HepG2 (cell line): ENCODE measurements around the gene LMAN2. TPM values are rescaled to one million over a fixed set of nuclear protein-coding genes. Genes with fewer than 3 reads are reported as not detected.

Experiments used
- ARNT ChIP-seq: fragments of 450-650 bp; IDR thresholded peaks from 2 replicates; pipeline ENCODE4 v1.6.1; 2017
- ATAD3A ChIP-seq: sonication (generic); formaldehyde crosslinking; IDR thresholded peaks from 2 replicates; pipeline ENCODE4 v1.4.0; 2020; ENCODE audit warnings: missing genetic modification reagents
- ATF7-NPFF ChIP-seq: sonication (generic); formaldehyde crosslinking; IDR thresholded peaks from 2 replicates; pipeline ENCODE4 v1.8.1; 2023; ENCODE audit warnings: mild to moderate bottlenecking, low read depth, missing genetic modification reagents, moderate library complexity
- ATM ChIP-seq: fragments of 450-650 bp; IDR thresholded peaks from 2 replicates; pipeline ENCODE4 v1.7.1; 2017; ENCODE audit warnings: mild to moderate bottlenecking, borderline replicate concordance
- CBFB ChIP-seq: sonication (generic); formaldehyde crosslinking; IDR thresholded peaks from 2 replicates; pipeline ENCODE4 v1.4.0; 2020; ENCODE audit warnings: missing genetic modification reagents
- IRF9 ChIP-seq: sonication (generic); formaldehyde crosslinking; IDR thresholded peaks from 2 replicates; pipeline ENCODE4 v1.8.0; 2022; ENCODE audit warnings: missing genetic modification reagents, mild to moderate bottlenecking, borderline replicate concordance
- IRX3 ChIP-seq: sonication (generic); formaldehyde crosslinking; IDR thresholded peaks from 2 replicates; pipeline ENCODE4 v1.8.1; 2023; ENCODE audit warnings: mild to moderate bottlenecking, low read depth, missing genetic modification reagents, borderline replicate concordance
- JUND ChIP-seq: sonication (generic); formaldehyde crosslinking; IDR thresholded peaks from 2 replicates; pipeline ENCODE4 v1.8.0; 2022; ENCODE audit warnings: mild to moderate bottlenecking, missing genetic modification reagents
- KDM4B ChIP-seq: sonication (generic); formaldehyde crosslinking; IDR thresholded peaks from 2 replicates; pipeline ENCODE4 v1.4.0; 2020; ENCODE audit warnings: missing genetic modification reagents
- MEIS2 ChIP-seq: sonication (generic); formaldehyde crosslinking; IDR thresholded peaks from 2 replicates; pipeline ENCODE4 v1.9.0; 2021; ENCODE audit warnings: mild to moderate bottlenecking, missing genetic modification reagents
- NBN ChIP-seq: fragments of 450-650 bp; conservative IDR thresholded peaks from 2 replicates; pipeline ENCODE4 v1.6.1; 2017
- RFX5 ChIP-seq: IDR thresholded peaks from 2 replicates; pipeline ENCODE4 v1.6.1; 2011; ENCODE audit warnings: low read depth, low read length, improper control_type of control experiment
- TSC22D2 ChIP-seq: sonication (generic); formaldehyde crosslinking; IDR thresholded peaks from 2 replicates; pipeline ENCODE4 v1.5.1; 2020; ENCODE audit warnings: missing genetic modification reagents, mild to moderate bottlenecking, borderline replicate concordance
- UBTF ChIP-seq: sonication (generic); formaldehyde crosslinking; IDR thresholded peaks from 2 replicates; pipeline ENCODE4 v1.4.0; 2020; ENCODE audit warnings: mild to moderate bottlenecking, missing genetic modification reagents
- XRCC5 ChIP-seq: fragments of 200-400 bp; formaldehyde crosslinking; optimal IDR thresholded peaks from 2 replicates; pipeline ENCODE3; 2017; ENCODE audit warnings: mild to moderate bottlenecking, low read length
- ZBTB14 ChIP-seq: sonication (generic); formaldehyde crosslinking; IDR thresholded peaks from 2 replicates; pipeline ENCODE4 v1.4.0; 2020; ENCODE audit warnings: missing genetic modification reagents
- ZBTB20 ChIP-seq: sonication (generic); formaldehyde crosslinking; IDR thresholded peaks from 2 replicates; pipeline ENCODE4 v1.8.1; 2023; ENCODE audit warnings: missing genetic modification reagents, low read depth, mild to moderate bottlenecking, borderline replicate concordance
- ZNF17 ChIP-seq: sonication (generic); formaldehyde crosslinking; IDR thresholded peaks from 2 replicates; pipeline ENCODE4 v1.5.0; 2020; ENCODE audit warnings: mild to moderate bottlenecking, missing genetic modification reagents
- ZNF232 ChIP-seq: sonication (generic); formaldehyde crosslinking; IDR thresholded peaks from 2 replicates; pipeline ENCODE4 v1.4.0; 2020; ENCODE audit warnings: missing genetic modification reagents, borderline replicate concordance
- ZNF251 ChIP-seq: sonication (generic); formaldehyde crosslinking; IDR thresholded peaks from 2 replicates; pipeline ENCODE4 v1.9.0; 2021; ENCODE audit warnings: mild to moderate bottlenecking, missing genetic modification reagents
- ZNF343 ChIP-seq: sonication (generic); formaldehyde crosslinking; IDR thresholded peaks from 2 replicates; pipeline ENCODE4 v1.4.0; 2020; ENCODE audit warnings: mild to moderate bottlenecking, missing genetic modification reagents
- ZNF460 ChIP-seq: sonication (generic); formaldehyde crosslinking; IDR thresholded peaks from 2 replicates; pipeline ENCODE4 v1.5.1; 2020; ENCODE audit warnings: missing genetic modification reagents, mild to moderate bottlenecking, borderline replicate concordance
- ZNF652 ChIP-seq: IDR thresholded peaks from 2 replicates; pipeline ENCODE4 v1.6.1; 2016; ENCODE audit warnings: low read depth, borderline replicate concordance
- ZNF670 ChIP-seq: sonication (generic); formaldehyde crosslinking; IDR thresholded peaks from 2 replicates; pipeline ENCODE4 v1.8.0; 2022; ENCODE audit warnings: mild to moderate bottlenecking, missing genetic modification reagents, borderline replicate concordance
- ZNF724P ChIP-seq: sonication (generic); formaldehyde crosslinking; IDR thresholded peaks from 2 replicates; pipeline ENCODE4 v1.8.0; 2022; ENCODE audit warnings: missing genetic modification reagents, borderline replicate concordance
- ZNF766 ChIP-seq: sonication (generic); formaldehyde crosslinking; IDR thresholded peaks from 2 replicates; pipeline ENCODE4 v1.5.0; 2020; ENCODE audit warnings: missing genetic modification reagents, borderline replicate concordance
- ZNF83 ChIP-seq: sonication (generic); formaldehyde crosslinking; IDR thresholded peaks from 2 replicates; pipeline ENCODE4 v1.4.0; 2020; ENCODE audit warnings: missing genetic modification reagents, mild to moderate bottlenecking, borderline replicate concordance
- ZNF879 ChIP-seq: sonication (generic); formaldehyde crosslinking; IDR thresholded peaks from 2 replicates; pipeline ENCODE4 v1.8.1; 2023; ENCODE audit warnings: missing genetic modification reagents
- ZNF891 ChIP-seq: sonication (generic); formaldehyde crosslinking; IDR thresholded peaks from 2 replicates; pipeline ENCODE4 v1.5.0; 2020; ENCODE audit warnings: mild to moderate bottlenecking, missing genetic modification reagents
- polyA plus RNA-seq, 8 experiments: library from polyadenylated mRNA; depleted of rRNA in 3 of 8; stranded (reverse) in 7 of 8; unstranded in 1 of 8; fragments of >200 nt; fragmentation: Illumina TruSeq in 4 of 8; extraction: Trizol in 4 of 8; gene quantifications; 2 replicates each; pipeline versions ENCODE4 v1.2.1 to v1.2.3, GENCODE V29; 2011 to 2016; ENCODE audit warnings: low read depth in 4 of 8, missing spikeins in 1 of 8, mixed read lengths in 1 of 8; ENCODE audit not compliant: insufficient read depth in 1 of 8
- total RNA-seq, 5 experiments: library from RNA; depleted of rRNA; stranded (reverse); fragments of >200 nt; fragmentation: Illumina TruSeq; extraction: Trizol; gene quantifications; 2 replicates each; pipeline ENCODE4 v1.2.3, GENCODE V29; 2016; ENCODE audit warnings: low read depth in 1 of 5

LMAN2 gene
- total and polyA plus RNA-seq, 2 of the 13 experiments (the other 11 are each of a cell fraction or from before 2014, with no cell fraction given), result 191 to 197 TPM

GRCh38 chr5:177362610-177363507 lies 11.4 kb upstream of the LMAN2 start (continued):
- no peak for TF ChIP-seq ZNF460
- TF ChIP-seq KDM4B (CRISPR knock-in tag), result no peak
- TF ChIP-seq CBFB (CRISPR knock-in tag), result no peak
- TF ChIP-seq ZBTB14 (CRISPR knock-in tag), result no peak
- no peak for TF ChIP-seq ZNF891 (CRISPR knock-in tag)
- TF ChIP-seq ZNF879, result no peak
- TF ChIP-seq ATAD3A (CRISPR knock-in tag), result no peak
- TF ChIP-seq ZNF670, result no peak
- no peak for TF ChIP-seq ATF7-NPFF (CRISPR knock-in tag)
- TF ChIP-seq ZNF343 (CRISPR knock-in tag), result no peak
- TF ChIP-seq NBN, result no peak
- TF ChIP-seq ZNF232 (CRISPR knock-in tag), result no peak
- no peak for TF ChIP-seq ARNT
- TF ChIP-seq ATM, result no peak
- TF ChIP-seq JUND (CRISPR knock-in tag), result no peak
- TF ChIP-seq UBTF (CRISPR knock-in tag), result peak; percentile 57
- TF ChIP-seq XRCC5, result no peak
- no peak for TF ChIP-seq RFX5
- no peak for TF ChIP-seq ZNF724P (CRISPR knock-in tag)
- TF ChIP-seq MEIS2 (CRISPR knock-in tag), result no peak
- no peak for TF ChIP-seq ZBTB20
- no peak for TF ChIP-seq ZNF652 (CRISPR knock-in tag)
- no peak for TF ChIP-seq ZNF251 (CRISPR knock-in tag)
- no peak for TF ChIP-seq IRX3 (CRISPR knock-in tag)
- TF ChIP-seq TSC22D2 (CRISPR knock-in tag), result no peak
- no peak for TF ChIP-seq ZNF17 (CRISPR knock-in tag)
- no peak for TF ChIP-seq IRF9 (CRISPR knock-in tag)
- TF ChIP-seq ZNF766 (CRISPR knock-in tag), result no peak
- TF ChIP-seq ZNF83, result no peak
